ENCODE data around the gene PAFAH1B2. TPM values are rescaled to one million over a fixed set of nuclear protein-coding genes. Genes with fewer than 3 reads are reported as not detected.

The PAFAH1B2 gene
- total RNA-seq, 2 experiments from 2014 or later: 81.9 to 85.5 TPM

Other genes starting within 250 kb of the PAFAH1B2 start
- 10 to 100 TPM; 41.4 to 41.9 TPM for gene SIK3, start 45.9 kb upstream of the PAFAH1B2 start, total RNA-seq
- gene SIDT2, start 34.5 kb downstream of the PAFAH1B2 start, total RNA-seq: 10 to 100 TPM; 10.5 to 12.7 TPM
- gene TAGLN, start 55.1 kb downstream of the PAFAH1B2 start, total RNA-seq: 1 to 10 TPM; 1.3 to 1.6 TPM
- 10 to 100 TPM; 79.3 to 86.9 TPM for gene PCSK7, start 87.8 kb downstream of the PAFAH1B2 start, total RNA-seq
- 10 to 100 TPM; 19.7 to 22.9 TPM for gene RNF214, start 88.4 kb downstream of the PAFAH1B2 start, total RNA-seq
- 1 to 10 TPM; 4.8 to 5.1 TPM for gene BACE1-AS, start 147.1 kb downstream of the PAFAH1B2 start, total RNA-seq
- 1 to 10 TPM; 1.6 to 1.9 TPM for gene BACE1, start 172.0 kb downstream of the PAFAH1B2 start, total RNA-seq
- gene CEP164, start 183.6 kb downstream of the PAFAH1B2 start, total RNA-seq: 10 to 100 TPM; 34.7 to 35.0 TPM